ENCODE results near the gene MRFAP1L1. TPM values are rescaled to one million over a fixed set of nuclear protein-coding genes. Genes with fewer than 3 reads are reported as not detected.

Gene MRFAP1L1
- total and polyA plus RNA-seq, 9 of the 15 experiments (the other 6 are each of a cell fraction or from before 2014, with no cell fraction given): 37.6 to 111 (median 83.8) TPM

DNA sequence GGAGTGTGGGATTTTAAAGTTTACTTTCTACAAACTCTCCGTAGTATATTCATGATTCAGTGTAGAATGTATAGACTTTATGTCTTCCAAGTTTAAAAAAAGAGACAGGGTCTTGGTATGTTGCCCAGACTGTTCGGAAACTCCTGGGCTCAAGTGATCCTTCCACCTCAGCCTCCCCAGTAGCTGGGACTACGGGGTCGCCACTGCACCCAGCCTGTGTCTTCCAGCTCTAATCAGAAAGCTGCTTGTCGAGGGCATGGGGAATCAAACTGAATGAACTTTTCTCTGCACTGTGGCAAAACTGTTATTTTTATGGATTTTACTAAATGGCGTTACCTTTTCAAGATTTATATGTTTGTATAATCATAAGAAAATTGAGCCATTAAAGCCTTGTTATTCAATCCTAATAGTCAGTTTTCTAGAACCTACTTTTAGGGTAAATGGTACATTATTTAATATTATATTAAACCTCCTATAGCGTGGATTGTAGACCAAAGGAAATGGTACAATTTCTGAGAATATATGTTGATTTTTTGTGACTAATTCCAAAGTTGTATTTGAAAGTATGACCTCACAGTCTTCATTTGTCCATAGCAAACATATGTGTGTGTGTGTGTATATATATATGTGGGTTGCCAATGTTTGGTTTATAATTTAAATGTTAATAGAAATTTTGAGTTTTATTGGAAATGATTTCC, 7.4 kb upstream of the MRFAP1L1 start:
- Histone ChIP-seq H3K4me2 (ENCODE audit: insufficient read depth, low read length) (peak overlapping the region; percentile 98), H4K20me1 (replicated peaks; ENCODE audit: control insufficient read depth, insufficient read depth, low read length) (0 out of 2 replicates have a peak, but pooled peaks cover 4% of the 10 kb centered on the region), H3K4me3 (peak overlapping the region; percentile 58), H3K79me2 (ENCODE audit: control insufficient read depth, insufficient read depth, low read length) (peaks cover 31% of the 10 kb centered on the region), H3K27ac (ENCODE audit: extremely low read depth, low read depth, low read length) (peak overlapping the region; percentile 94), H3K36me3 (ENCODE audit: control insufficient read depth, insufficient read depth, low read length) (no peaks in the 10 kb centered on the region), H3K9me3 (replicated peaks; ENCODE audit: control insufficient read depth, insufficient read depth, low read depth, low read length) (no peaks in the 10 kb centered on the region), H3K27me3 (ENCODE audit: control insufficient read depth in 2 of 2, insufficient read depth in 2 of 2, low read length in 2 of 2) (no peaks in the 10 kb centered on the region), H2AFZ (ENCODE audit: low read depth, low read length) (no peak overlapping the region), H3K9me1 (ENCODE audit: control insufficient read depth, insufficient read depth, low read length) (no peaks in the 10 kb centered on the region), H3K9ac (ENCODE audit: insufficient read depth in 1 of 2, low read depth in 2 of 2, low read length in 2 of 2) (peak overlapping the region; percentile 80 to 99), H3K4me1 (replicated peaks in 1 of 2; ENCODE audit: control insufficient read depth in 2 of 2, insufficient read depth in 2 of 2, low read length in 2 of 2) (peaks cover 22 to 23% of the 10 kb centered on the region in 2 experiments; a peak in 4 of 5 replicates)
- FAIRE-seq: no peak
- intact Hi-C loops (cut with micrococcal nuclease): loop anchor here (2.0 kb wide), 1 partner anchor 42 kb away; a partner anchor contains a TSS
- TSS peak; percentile 67 for BruUV-seq (replicated peaks)
- CTCF ChIA-PET (ENCODE audit: low intra/inter-chr PET ratio): interaction anchor here (1.0 kb wide), 1 partner anchor 157 kb away, joined by 3 read pairs; no protein-coding TSS in a partner anchor
- ATAC-seq: peak; percentile 64
- DNase-seq (ENCODE audit: extremely low read depth in 1 of 4, low spot score in 3 of 4): peak in 1 of 4 experiments; percentile 52
- in situ Hi-C loops (cut with MboI): no loop called here
- WGBS (ENCODE audit: insufficient coverage, low coverage, missing lambda C conversion rate): under 1% methylated on average over 7 of the region's 7 CpGs
- POLR2A ChIA-PET: interaction anchor here (0.6 to 2.5 kb wide), 19 partner anchors 7 to 351 kb away, joined by 3 to 12 read pairs (median 3); partner anchors contain the start of genes GRPEL1 and MRFAP1L1
- TF ChIP-seq, protein P1, sequence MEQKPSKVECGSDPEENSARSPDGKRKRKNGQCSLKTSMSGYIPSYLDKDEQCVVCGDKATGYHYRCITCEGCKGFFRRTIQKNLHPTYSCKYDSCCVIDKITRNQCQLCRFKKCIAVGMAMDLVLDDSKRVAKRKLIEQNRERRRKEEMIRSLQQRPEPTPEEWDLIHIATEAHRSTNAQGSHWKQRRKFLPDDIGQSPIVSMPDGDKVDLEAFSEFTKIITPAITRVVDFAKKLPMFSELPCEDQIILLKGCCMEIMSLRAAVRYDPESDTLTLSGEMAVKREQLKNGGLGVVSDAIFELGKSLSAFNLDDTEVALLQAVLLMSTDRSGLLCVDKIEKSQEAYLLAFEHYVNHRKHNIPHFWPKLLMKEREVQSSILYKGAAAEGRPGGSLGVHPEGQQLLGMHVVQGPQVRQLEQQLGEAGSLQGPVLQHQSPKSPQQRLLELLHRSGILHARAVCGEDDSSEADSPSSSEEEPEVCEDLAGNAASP (IDR thresholded peaks at IDR 0.05): no peak
- TF ChIP-seq ZNF324 (CRISPR knock-in tag; IDR thresholded peaks at IDR 0.05) (no peak), SMAD4 (CRISPR knock-in tag; conservative IDR thresholded peaks at IDR 0.05) (no peak)
- TF ChIP-seq, protein P2, sequence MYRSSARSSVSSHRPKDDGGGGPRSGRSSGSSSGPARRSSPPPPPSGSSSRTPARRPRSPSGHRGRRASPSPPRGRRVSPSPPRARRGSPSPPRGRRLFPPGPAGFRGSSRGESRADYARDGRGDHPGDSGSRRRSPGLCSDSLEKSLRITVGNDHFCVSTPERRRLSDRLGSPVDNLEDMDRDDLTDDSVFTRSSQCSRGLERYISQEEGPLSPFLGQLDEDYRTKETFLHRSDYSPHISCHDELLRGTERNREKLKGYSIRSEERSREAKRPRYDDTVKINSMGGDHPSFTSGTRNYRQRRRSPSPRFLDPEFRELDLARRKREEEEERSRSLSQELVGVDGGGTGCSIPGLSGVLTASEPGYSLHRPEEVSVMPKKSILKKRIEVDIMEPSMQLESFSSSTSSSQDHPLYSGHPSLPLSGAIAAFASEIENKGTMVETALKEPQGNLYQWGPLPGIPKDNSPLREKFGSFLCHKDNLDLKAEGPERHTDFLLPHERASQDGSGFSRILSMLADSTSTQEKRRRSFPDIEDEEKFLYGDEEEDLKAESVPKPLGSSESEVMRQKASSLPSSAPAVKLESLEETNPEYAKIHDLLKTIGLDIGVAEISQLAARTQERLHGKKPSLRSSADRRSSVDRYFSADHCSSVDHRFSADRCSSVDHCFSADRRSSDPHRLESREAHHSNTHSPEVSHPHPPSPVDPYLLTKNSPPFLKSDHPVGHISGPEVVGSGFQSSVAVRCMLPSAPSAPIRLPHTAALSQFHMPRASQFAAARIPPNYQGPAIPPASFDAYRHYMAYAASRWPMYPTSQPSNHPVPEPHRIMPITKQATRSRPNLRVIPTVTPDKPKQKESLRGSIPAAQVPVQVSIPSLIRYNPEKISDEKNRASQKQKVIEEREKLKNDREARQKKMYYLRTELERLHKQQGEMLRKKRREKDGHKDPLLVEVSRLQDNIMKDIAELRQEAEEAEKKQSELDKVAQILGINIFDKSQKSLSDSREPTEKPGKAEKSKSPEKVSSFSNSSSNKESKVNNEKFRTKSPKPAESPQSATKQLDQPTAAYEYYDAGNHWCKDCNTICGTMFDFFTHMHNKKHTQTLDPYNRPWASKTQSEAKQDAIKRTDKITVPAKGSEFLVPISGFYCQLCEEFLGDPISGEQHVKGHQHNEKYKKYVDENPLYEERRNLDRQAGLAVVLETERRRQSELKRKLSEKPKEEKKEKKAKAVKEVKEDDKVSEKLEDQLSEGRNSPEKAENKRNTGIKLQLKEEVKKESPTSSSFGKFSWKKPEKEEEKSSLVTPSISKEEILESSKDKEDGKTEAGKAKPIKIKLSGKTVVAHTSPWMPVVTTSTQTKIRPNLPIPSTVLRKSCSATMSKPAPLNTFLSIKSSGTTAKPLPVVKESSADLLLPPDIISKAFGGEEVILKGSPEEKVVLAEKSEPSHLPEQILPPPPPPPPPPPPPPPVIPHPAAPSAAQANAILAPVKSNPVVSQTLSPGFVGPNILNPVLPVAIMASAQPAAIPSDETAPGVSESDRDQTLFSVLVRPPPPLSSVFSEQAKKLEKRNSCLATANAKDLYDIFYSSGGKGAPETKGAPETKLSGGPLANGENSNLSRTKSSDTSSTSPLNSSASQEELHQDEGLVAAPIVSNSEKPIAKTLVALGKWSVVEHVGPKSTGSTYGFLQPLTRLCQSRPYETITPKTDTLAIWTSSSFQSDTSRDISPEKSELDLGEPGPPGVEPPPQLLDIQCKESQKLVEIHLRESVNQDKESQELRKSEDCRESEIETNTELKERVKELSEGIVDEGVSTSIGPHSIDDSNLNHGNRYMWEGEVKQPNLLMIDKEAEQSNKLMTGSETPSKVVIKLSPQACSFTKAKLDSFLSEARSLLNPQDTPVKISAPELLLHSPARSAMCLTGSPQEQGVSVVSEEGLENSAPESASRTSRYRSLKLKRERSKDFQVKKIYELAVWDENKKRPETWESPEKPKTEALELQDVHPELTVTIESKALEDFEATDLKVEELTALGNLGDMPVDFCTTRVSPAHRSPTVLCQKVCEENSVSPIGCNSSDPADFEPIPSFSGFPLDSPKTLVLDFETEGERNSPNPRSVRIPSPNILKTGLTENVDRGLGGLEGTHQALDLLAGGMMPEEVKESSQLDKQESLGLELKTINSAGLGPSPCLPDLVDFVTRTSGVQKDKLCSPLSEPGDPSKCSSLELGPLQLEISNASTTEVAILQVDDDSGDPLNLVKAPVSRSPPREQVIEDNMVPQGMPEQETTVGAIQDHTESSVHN (IDR thresholded peaks at IDR 0.05; ENCODE audit: borderline replicate concordance in 1 of 2, low read depth in 1 of 2): no peak
